Smooth muscle cell of the umbilical artery (primary cell): Measurements from ENCODE around the gene HOXA2. TPM values are rescaled to one million over a fixed set of nuclear protein-coding genes. Genes with fewer than 3 reads are reported as not detected.

Experiments used
- total RNA-seq: library from RNA; depleted of rRNA; stranded (reverse); fragments of >200 nt; gene quantifications from 2 replicates; pipeline ENCODE4 v1.2.3, GENCODE V29; 2014

Gene HOXA2
- total RNA-seq = 0.30 and 0.32 TPM in 2 replicates

DNA sequence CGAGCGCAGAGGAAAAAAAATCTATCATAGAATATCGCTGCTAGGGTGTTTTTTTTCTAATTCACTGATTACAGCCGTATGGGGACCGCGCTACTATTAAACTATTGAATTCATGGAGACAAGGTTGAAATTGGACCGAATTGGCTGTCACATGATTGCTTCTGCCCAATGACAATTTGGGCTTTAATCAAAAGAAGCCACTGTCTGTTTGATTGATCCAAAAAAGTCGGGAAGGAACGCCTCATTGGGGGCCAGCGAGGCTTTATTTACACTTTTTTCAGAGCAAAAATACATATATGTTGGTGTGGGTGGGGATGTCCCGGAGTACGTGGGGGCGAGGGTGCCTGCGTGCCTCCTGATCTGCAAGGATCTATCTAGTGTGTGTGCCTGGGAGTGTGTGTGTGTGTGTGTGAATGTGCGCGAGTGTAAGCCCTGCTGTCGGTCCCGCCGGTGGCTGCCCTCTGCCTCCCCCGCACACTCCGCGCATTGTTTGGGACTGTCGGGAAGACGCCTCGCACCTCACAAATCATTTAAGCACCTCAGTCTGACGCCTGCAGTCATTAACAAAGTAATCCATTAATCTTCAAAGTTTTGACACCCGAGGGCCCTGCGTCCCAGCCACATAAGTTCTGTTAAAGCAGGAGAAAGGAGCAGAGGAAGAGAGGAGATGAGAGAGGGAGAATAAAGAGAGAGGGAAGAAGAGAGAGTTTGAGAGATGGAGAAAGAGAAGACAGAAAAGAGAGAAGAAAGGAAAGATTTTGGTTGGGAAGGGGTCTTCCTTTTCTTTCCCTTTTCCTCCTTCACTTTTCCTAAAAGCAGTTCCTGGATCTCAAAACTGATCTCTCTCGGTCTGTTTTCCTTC lies at the start of gene HOXA2:
Gene HOXA2, minus strand, starts transcription at position 103 of the 862 bp plus-strand sequence. CDS start 183 bp downstream, outside the sequence.

DNA sequence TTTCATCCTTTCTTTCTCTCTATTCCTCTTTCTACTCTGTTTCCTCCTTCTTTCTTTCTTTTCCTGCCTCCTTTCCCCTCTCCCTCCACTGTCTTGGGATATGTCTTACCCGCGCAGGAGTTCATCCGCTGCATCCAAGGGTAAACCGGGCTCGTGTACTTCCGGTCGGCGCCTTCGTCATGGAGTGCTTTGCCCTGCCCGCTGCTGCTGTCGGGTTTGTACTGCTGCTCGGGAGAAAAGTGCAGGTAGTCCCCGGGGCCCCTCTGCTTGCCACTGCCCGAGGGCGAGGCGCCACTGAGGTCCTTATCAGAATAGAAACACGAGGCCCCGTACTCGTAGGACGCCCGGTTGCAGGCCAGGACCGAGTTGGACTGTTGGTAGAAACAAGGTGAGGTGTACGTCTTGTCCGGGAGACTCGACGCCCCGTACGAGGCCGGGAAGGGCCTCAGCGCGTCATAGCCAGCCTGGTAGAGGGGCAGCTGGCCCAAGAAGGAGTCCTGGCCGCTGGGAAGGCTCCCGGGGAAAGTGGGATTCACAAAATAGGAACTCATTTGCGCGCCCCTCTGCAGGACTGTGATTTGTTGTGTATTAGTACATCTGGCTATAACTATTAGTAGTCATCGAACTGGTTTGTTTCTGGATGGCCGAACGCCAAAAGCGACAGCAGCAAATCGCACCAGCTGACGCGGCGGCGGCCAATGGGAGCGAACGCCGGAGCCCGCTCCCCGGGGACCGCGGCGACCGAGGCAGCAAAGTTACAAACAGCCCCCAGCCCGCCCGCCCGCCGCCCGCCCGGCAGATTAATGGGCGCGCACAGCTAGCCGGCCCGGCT lies 44.9 kb upstream of the HOXA2 start, which contains the start of gene HOXA6:
Gene HOXA6, minus strand, starts transcription at position 576 of the 832 bp plus-strand sequence. Its CDS starts 25 bp downstream, at position 551.

DNA sequence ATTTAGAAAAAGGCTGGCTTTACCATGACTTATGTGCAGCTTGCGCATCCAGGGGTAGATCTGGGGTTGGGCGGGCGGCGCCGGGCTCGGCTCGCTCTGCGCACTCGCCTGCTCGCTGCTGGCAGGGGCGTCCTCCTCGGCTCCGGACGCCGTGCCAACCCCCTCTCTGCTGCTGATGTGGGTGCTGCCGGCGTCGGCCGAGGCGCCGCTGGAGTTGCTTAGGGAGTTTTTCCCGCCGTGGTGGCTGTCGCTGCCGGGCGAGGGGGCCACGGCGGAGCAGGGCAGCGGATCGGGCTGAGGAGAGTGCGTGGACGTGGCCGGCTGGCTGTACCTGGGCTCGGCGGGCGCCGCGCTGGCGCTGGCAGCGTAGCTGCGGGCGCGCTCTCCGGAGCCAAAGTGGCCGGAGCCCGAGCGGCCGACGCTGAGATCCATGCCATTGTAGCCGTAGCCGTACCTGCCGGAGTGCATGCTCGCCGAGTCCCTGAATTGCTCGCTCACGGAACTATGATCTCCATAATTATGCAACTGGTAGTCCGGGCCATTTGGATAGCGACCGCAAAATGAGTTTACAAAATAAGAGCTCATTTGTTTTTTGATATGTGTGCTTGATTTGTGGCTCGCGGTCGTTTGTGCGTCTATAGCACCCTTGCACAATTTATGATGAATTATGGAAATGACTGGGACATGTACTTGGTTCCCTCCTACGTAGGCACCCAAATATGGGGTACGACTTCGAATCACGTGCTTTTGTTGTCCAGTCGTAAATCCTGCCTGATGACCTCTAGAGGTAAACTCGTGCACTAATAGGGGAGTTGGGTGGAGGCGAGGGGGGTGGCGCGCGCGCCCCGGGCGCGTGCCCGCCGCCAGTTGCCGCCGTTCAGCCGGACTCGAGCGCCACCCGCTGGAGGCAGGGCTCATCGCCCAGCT lies 40.8 kb upstream of the HOXA2 start, which contains the start of gene HOXA5:
Gene HOXA5, minus strand, starts transcription at position 659 of the 927 bp plus-strand sequence. Its CDS starts 74 bp downstream, at position 585.

GRCh38 chr7:27130540-27131389 lies 28.3 kb upstream of the HOXA2 start, which contains the start of gene HOXA4:
Gene HOXA4, minus strand, starts transcription at chr7:27130757. Its CDS starts 24 bp downstream, at chr7:27130733.

GRCh38 chr7:27095897-27096767 lies 6.4 kb downstream of the HOXA2 start, which contains the start of gene HOXA1:
Gene HOXA1, minus strand, starts transcription at chr7:27096000. Its CDS starts 88 bp downstream, at chr7:27095912.

Other genes starting within 250 kb of the HOXA2 start
- 14.6 and 25.3 TPM in 2 replicates for gene SKAP2, start 238.1 kb downstream of the HOXA2 start, total RNA-seq
- gene HOXA1, start 6.7 kb downstream of the HOXA2 start, total RNA-seq = 0.59 and 1.2 TPM in 2 replicates
- gene HOXA4, start 28.1 kb upstream of the HOXA2 start, total RNA-seq = 0.60 and 0.89 TPM in 2 replicates
- 1.8 and 2.7 TPM in 2 replicates for gene HOXA5, start 41.0 kb upstream of the HOXA2 start, total RNA-seq
- 3.6 and 5.8 TPM in 2 replicates for gene HOXA6, start 45.1 kb upstream of the HOXA2 start, total RNA-seq
- 3.1 and 6.8 TPM in 2 replicates for gene HOXA3, start 49.9 kb upstream of the HOXA2 start, total RNA-seq
- gene HOXA7, start 54.0 kb upstream of the HOXA2 start, total RNA-seq = 1.0 and 1.8 TPM in 2 replicates
- 8.6 and 13.5 TPM in 2 replicates for gene HOXA9, start 62.9 kb upstream of the HOXA2 start, total RNA-seq
- gene HOXA10, start 71.6 kb upstream of the HOXA2 start, total RNA-seq = 13.7 and 26.7 TPM in 2 replicates
- gene HOXA11, start 82.5 kb upstream of the HOXA2 start, total RNA-seq = 13.2 and 13.4 TPM in 2 replicates
- 6.8 and 10.0 TPM in 2 replicates for gene HOXA13, start 97.4 kb upstream of the HOXA2 start, total RNA-seq
- 0.09 TPM in 1 of 2 replicates, not detected in the other for gene EVX1, start 140.1 kb upstream of the HOXA2 start, total RNA-seq